CD4-positive, alpha-beta T cell treated with Interleukin-17A for 4 hours (primary cell): Measurements from ENCODE around the gene SMAD9.
"Not testable (repeated sequence)": the region's sequence is repeated elsewhere in the genome, so short reads cannot be mapped to it uniquely, and the experiment has no call there.

Source experiments
- DNase-seq: peaks from one replicate; pipeline ENCODE4 v3.0.0-alpha.2; 2020; ENCODE audit warnings: mixed read lengths

SMAD9 gene

GRCh38 chr13:36910545-36910944, 9.5 kb downstream of the SMAD9 start:
- no peak for DNase-seq

GRCh38 chr13:36907821-36908220, 12.2 kb downstream of the SMAD9 start:
- no peak for DNase-seq

GRCh38 chr13:36907266-36907665, 12.8 kb downstream of the SMAD9 start:
- no peak for DNase-seq

DNA sequence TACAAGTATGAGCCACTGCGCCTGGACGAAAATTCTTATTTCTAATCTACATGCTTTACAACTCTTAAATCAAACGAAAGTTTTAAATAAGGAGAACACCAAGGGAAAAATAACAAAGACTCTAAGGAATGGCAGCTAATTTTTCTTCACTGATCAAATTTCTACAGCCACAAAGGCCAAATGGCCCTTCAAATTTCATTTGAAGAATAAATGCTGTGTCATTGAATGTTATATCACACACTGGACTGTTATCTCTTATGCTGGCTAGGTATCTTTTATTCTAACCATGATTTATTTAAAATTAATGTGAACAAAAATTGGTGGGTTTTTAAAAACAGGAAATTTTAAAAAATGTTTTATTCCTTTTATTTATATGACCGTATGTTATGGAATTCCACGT, 14.1 kb downstream of the SMAD9 start:
- no peak for DNase-seq

GRCh38 chr13:36903925-36904595, 16.0 kb downstream of the SMAD9 start:
- no peak for DNase-seq

DNA sequence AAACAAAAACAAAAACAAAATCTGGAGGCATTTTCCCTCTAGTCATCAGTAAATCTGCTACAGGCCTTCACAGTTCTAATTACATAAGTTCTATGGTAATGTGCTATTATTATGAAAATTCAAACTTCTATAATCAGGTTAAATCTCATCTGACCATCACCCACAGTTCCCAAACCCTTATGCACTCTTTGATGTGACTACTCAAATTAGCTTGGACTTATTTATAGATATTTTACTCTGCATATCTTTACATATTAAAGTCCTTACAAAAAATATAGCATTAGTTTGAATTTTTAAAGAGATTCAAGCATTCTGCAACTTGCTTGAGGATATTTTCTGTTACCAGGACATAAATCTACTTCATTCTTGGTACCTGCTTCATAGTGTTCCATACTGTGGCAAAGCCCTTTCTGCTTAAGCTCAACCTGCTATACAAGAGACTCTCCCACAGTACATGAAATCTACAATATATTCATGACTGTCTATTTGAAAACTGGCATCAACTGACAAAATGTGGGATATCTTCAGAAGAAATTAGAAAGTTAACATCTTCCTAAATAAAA, 22.9 kb downstream of the SMAD9 start:
- DNase-seq = no peak

DNA sequence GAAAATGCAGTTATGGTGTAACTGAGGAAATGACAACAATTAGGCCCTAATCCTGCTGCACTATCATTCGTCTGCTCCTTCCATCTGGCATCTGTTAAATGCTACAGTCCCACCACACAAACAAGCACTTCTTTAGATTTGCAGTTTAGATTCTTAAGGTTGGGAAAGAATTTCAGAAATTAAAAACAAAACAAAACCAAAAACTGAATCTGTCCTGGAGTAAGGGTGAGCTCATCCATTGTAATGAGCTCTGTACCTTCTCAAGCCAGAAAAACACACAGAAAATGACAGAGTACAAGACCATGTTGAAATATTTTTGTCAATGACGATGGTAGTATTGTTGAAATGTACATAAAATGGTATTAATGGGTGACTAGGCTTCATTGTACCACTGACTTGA, 28.3 kb downstream of the SMAD9 start:
- no peak for DNase-seq

DNA sequence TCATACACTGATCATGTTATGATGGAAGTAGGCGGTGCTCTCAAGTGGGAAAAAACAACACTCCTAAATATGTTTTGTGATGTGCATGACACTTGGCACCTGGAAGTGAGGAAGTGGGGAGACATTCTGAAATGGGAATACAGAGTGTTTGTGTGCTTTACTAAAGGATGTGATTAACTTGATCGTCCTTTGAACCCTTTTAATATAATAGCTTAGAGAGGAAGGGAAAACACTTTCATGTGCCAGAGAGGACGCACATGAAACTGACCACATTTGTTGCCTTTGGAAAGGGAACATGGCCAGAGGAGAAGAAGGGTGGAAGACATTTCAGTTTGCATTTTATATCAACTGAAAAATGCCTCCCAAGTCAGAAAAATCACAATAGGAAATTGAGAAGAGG, 31.4 kb downstream of the SMAD9 start:
- DNase-seq = no peak

GRCh38 chr13:36887758-36888521, 32.1 kb downstream of the SMAD9 start:
- no peak for DNase-seq

- DNase-seq = no peak
Measured at GRCh38 chr13:36885901-36886300, 34.1 kb downstream of the SMAD9 start.

GRCh38 chr13:36884235-36884634, 35.8 kb downstream of the SMAD9 start:
- DNase-seq = no peak

- DNase-seq = no peak
Measured at GRCh38 chr13:36883824-36884223, 36.2 kb downstream of the SMAD9 start.

DNA sequence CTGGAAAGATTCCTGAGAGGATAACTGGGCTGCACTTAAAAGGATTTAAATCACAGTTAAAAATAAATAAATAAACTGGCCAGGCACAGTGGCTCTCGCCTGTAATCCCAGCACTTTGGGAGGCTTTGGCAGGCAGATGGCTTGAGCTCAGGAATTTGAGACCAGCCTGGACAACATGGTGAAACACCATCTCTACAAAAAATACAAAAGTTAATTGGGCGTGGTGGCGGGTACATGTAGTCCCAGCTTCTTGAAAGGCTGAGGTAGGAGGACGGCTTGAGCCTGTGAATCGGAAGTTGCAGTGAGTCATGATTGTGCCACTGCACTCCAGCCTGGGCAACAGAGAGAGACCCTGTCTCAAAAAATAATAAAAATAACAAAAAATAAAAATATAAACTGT, 36.6 kb downstream of the SMAD9 start:
- DNase-seq = not testable (repeated sequence)

DNA sequence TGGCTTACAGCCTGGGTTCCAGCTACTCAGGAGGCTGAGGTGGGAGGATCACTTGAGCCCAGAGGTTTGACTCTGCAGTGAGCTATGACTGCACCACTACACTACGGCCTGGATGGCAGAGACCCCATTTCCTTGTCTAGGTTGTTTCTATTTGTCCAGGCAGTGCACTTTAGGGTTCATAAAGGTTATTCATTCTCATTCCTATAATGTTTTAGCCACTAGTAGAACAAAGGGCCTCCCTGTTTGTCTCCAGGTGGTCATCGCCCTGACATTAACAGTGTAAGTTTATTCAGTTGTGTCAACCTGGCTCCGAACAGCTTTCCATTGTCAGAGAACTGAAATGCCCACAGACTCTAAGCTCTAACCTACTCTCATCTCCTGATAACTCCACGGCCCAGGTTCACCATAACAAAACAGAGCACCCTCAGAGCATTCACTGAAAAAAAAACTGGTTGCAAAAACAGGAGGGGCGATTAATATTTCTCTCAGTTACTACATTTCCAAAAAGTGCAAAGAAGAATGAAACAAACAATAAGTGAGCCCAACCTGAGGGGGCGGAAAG, 37.1 kb downstream of the SMAD9 start:
- DNase-seq = no peak

DNA sequence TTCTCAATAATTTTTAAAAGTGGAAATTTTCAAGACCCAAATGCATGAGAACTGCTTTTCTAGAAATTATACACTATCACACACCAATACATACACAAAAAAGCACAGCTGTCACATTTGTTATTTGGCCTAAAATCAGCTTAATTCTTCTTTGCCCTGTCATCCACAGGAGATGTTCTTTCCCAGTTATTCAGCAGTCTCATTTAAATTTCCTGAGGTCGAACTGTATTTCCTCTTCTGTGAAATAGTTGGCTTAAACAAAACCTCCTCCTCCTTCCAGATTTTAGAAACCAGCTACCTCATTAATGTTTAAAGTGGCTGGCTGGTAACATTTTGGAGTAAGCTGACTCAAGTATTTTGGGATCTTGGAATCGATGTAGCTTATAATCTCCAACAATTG, 39.1 kb downstream of the SMAD9 start:
- no peak for DNase-seq

DNA sequence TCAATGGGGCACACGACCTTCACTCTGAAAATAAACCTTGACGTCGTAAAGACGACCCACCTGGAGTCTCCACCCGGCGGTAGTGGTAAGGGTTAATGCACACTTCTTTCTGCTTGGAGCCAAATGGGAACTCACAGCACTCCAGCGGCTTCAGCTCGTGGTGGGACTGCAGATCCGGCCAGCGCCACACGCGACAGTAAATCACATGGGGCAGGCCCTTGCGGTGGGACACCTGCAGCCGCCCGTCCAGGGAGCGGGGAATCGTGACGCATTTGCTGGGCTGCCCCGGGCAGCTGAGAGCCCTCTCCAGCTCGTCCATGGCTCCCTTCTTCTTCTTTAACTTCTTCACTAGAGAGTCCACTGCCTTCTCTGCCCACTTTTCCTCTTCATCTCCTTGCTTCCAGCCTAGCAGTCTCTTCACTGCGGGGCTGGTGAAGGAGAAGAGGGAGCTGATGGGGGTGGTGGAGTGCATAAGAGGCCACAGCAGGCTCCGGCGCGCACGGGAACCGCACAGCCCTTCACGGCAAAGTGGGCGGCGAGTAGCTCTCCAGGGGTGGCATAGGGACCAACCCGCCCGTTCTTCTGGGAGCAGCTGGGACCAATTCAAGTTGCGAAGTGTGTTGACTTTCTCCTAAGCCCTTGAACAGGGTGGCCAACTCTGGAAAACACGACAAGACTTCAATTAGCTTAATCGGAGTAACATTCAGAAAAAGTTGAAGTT, 40.7 kb downstream of the SMAD9 start:
- no peak for DNase-seq

- no peak for DNase-seq
Measured at GRCh38 chr13:36875961-36876360, 44.1 kb downstream of the SMAD9 start.

GRCh38 chr13:36875431-36875830, 44.6 kb downstream of the SMAD9 start:
- DNase-seq = no peak

GRCh38 chr13:36872621-36873020, 47.4 kb downstream of the SMAD9 start:
- no peak for DNase-seq

DNA sequence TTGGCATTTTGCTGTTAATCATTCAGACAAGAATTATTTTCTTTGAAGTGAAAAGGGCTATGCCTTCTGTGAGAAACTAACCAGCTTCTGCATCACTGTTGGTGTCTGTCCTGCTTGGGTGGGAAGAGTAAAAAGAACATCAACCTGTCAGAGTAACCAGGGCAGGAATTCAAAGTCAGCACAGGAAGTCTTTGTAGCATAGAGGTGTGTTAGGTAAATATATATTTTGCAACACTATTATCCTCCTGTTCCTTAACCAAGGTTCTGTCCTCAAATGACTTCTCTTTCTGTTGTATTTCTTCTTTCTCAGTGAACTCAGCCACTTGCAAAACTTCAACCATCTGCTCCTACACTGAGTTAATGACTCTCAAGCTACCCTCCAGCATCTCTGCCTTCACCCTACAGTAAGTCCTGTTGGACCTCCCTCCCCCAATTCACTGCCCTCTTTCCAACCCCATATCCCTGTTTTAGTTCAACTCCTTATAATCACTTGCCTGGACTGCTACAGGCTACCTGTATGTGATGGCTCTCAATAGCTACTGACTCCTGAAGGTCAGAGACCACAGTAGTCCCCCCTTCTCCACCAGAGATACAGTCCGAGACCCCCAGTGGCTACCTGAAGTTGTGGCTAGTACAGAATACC, 49.9 kb downstream of the SMAD9 start:
- no peak for DNase-seq

DNA sequence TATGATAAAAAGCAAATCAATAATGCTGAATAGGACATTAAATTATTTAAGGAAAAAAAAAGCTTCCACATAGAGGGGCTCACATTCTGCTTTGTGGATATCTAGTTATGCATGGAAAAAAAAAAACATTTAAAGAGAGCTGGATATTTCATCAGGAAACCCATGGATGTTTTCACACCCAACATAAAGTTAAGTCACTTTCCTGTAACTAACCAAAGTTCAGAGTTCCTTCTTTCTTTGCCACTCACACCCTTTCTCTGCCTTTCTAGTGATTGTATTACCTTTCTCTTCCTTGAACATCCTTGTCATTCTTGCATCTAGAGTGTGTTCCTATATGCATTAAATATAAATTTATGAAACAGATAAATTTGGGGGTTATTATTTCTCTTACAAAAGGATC, 53.8 kb downstream of the SMAD9 start:
- DNase-seq = no peak

GRCh38 chr13:36865265-36865664, 54.8 kb downstream of the SMAD9 start:
- no peak for DNase-seq

DNA sequence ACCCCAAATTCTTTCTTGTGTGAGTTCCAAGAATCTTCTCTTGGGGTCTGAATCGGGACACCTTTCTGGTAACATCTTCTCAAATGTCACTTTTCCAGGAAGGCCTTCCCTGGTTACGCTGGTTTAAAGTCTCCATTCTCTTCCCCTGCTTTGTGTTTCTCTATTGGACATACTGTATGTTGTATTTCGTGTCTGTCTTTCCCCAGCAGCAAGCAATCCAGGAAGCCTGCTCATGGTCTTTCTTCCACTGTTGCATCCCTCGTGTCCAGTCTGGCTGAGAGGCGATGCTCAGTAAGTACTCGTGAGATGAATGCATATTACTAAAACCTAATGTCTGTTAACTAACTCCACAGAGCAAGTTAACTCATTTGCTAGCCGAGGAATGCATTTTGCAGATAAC, 57.3 kb downstream of the SMAD9 start:
- DNase-seq = no peak
